ENCODE data around the gene GNAQ.

DNA sequence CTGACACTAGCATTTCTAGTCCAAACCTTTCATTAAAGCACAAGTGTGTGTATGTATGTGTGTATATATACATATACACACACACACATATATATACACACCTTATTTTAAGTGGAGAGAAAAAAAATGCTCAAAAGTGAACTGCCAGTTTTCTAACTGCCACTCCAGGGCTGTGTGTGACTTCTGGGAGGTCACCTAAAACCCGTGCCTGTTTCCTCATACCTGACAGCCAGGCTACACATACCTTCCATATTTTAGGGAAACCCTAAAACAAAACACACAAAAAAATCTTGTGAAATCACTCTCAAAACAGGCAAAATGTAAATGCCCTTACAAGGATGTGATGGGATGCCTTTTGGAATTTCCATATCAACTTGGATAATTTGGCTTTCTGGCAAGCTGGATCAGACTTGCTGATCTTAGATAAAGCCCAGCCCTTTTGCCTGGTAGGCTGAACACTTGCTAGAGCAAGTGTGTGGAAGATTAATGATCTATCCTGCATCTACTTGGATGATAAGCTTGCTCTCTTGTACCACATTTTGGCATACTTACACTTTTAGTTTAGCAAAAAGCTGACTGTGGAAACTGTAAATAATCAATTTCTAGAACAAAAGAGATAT, 127.8 kb downstream of the GNAQ start:
- TF ChIP-seq, protein P1, sequence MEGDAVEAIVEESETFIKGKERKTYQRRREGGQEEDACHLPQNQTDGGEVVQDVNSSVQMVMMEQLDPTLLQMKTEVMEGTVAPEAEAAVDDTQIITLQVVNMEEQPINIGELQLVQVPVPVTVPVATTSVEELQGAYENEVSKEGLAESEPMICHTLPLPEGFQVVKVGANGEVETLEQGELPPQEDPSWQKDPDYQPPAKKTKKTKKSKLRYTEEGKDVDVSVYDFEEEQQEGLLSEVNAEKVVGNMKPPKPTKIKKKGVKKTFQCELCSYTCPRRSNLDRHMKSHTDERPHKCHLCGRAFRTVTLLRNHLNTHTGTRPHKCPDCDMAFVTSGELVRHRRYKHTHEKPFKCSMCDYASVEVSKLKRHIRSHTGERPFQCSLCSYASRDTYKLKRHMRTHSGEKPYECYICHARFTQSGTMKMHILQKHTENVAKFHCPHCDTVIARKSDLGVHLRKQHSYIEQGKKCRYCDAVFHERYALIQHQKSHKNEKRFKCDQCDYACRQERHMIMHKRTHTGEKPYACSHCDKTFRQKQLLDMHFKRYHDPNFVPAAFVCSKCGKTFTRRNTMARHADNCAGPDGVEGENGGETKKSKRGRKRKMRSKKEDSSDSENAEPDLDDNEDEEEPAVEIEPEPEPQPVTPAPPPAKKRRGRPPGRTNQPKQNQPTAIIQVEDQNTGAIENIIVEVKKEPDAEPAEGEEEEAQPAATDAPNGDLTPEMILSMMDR (conservative IDR thresholded peaks at IDR 0.05 in 1 of 2, IDR thresholded peaks at IDR 0.05 in 1 of 2; ENCODE audit: low read depth in 1 of 2, low read length in 2 of 2) = no peak
- TF ChIP-seq EZH2 (IDR thresholded peaks at IDR 0.05; ENCODE audit: low read length, missing control alignments) = no peak

Data from fibroblast of lung (primary cell).